Measurements from ENCODE around the gene CLNK. TPM values are rescaled to one million over a fixed set of nuclear protein-coding genes. Genes with fewer than 3 reads are reported as not detected.

Gene CLNK
- total and polyA plus RNA-seq, 2 of the 13 experiments (the other 11 are each of a cell fraction or from before 2014, with no cell fraction given) = not detected

- TF ChIP-seq ZNF567 (CRISPR knock-in tag; IDR thresholded peaks at IDR 0.05; ENCODE audit: borderline replicate concordance) = no peak
- TF ChIP-seq ISX (CRISPR knock-in tag; conservative IDR thresholded peaks at IDR 0.05) = no peak
- no peak for TF ChIP-seq USF2 (IDR thresholded peaks at IDR 0.05; ENCODE audit: low read depth, low read length)
- TF ChIP-seq USF2 (CRISPR knock-in tag; IDR thresholded peaks at IDR 0.05; ENCODE audit: borderline replicate concordance) = no peak
These were observed 36.1 kb downstream of the CLNK start (continued) for GRCh38 chr4:10648479-10648878.

GRCh38 chr4:10647846-10648245 is 36.7 kb downstream of the CLNK start:
- ChIA-PET POLR2A (no interaction called here), CTCF (ENCODE audit: low intra/inter-chr PET ratio, low total read pairs) (no interaction called here)
- Histone ChIP-seq H3K9ac (ENCODE audit: insufficient read depth, low read depth, low read length) (no peak overlapping the region), H3K27me3 (ENCODE audit: control insufficient read depth in 1 of 2, insufficient read depth in 2 of 2, low read length in 2 of 2) (no peaks in the 10 kb centered on the region), H3K9me3 (ENCODE audit: low read length) (no peaks in the 10 kb centered on the region), H3K27ac (ENCODE audit: extremely low read length, insufficient read depth, low read length) (no peak overlapping the region), H3K4me2 (ENCODE audit: low read depth, low read length) (no peak overlapping the region), H2AFZ (ENCODE audit: low read length) (no peak overlapping the region), H4K20me1 (ENCODE audit: insufficient read depth, low read length) (no peaks in the 10 kb centered on the region), H3K4me1 (ENCODE audit: insufficient read depth, low read length) (no peaks in the 10 kb centered on the region), H3K4me3 (replicated peaks in 1 of 3; ENCODE audit: insufficient read depth in 1 of 3, low read depth in 2 of 3, low read length in 3 of 3) (no peak overlapping the region), H3K36me3 (replicated peaks in 1 of 2; ENCODE audit: control insufficient read depth in 1 of 2, insufficient read depth in 2 of 2, low read length in 2 of 2) (no peaks in the 10 kb centered on the region), H3K79me2 (ENCODE audit: insufficient read depth, low read length) (no peaks in the 10 kb centered on the region)
- DNase-seq (ENCODE audit: low spot score) (no peak), ATAC-seq (no peak), FAIRE-seq (no peak)
- 0% methylated on average over 3 of the region's 3 CpGs for WGBS (ENCODE audit: low lambda C conversion rate)
- intact Hi-C loops (cut with micrococcal nuclease; ENCODE audit: unreplicated experiment) (no loop called here), in situ Hi-C loops (cut with HindIII; ENCODE audit: extremely low pct_ligation_motif_present, low pct_unique_long_range_greater_than_20kb) (no loop called here)
- BruUV-seq (replicated peaks) = no TSS peak
- TF ChIP-seq MYPOP (CRISPR knock-in tag; IDR thresholded peaks at IDR 0.05) = no peak
- no peak for TF ChIP-seq LBX2 (CRISPR knock-in tag; IDR thresholded peaks at IDR 0.05; ENCODE audit: borderline replicate concordance)
- TF ChIP-seq ETV5 (CRISPR knock-in tag; IDR thresholded peaks at IDR 0.05; ENCODE audit: borderline replicate concordance) = no peak
- no peak for TF ChIP-seq SNAPC2 (CRISPR knock-in tag; IDR thresholded peaks at IDR 0.05)
- TF ChIP-seq ZNF784 (CRISPR knock-in tag; IDR thresholded peaks at IDR 0.05; ENCODE audit: borderline replicate concordance) = no peak
- TF ChIP-seq ZNF776 (CRISPR knock-in tag; IDR thresholded peaks at IDR 0.05) = no peak
- no peak for TF ChIP-seq DRAP1 (CRISPR knock-in tag; IDR thresholded peaks at IDR 0.05)
- TF ChIP-seq REL (CRISPR knock-in tag; conservative IDR thresholded peaks at IDR 0.05) = no peak
- TF ChIP-seq ZNF512 (CRISPR knock-in tag; IDR thresholded peaks at IDR 0.05) = no peak
- TF ChIP-seq RNF2 (conservative IDR thresholded peaks at IDR 0.05; ENCODE audit: low read depth) = no peak
- TF ChIP-seq HOXA7 (CRISPR knock-in tag; IDR thresholded peaks at IDR 0.05) = no peak
- TF ChIP-seq ZNF180 (CRISPR knock-in tag; IDR thresholded peaks at IDR 0.05; ENCODE audit: borderline replicate concordance, low read depth) = no peak
- no peak for TF ChIP-seq NFRKB (IDR thresholded peaks at IDR 0.05)
